Measurements from ENCODE around the gene BRAF.
"Not testable (repeated sequence)": the region's sequence is repeated elsewhere in the genome, so short reads cannot be mapped to it uniquely, and the experiment has no call there.

Gene BRAF

DNA sequence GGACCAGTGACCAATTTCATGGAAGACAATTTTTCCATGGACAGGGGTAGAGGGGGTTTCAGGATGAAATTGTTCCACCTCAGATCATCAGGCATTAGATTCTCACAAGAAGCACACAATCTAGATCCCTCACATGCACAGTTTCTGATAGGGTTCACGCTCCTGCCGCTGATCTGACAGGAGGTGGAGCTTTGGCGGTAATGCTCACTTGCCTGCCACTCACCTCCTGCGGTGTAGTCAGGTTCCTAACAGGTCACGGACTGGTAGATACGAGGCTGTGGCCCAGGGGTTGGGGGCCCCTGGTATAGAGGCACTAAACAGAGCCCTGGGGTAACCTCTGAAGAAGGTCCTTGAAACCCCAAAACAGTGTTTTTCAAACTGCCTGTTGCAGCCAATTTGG is 6.5 kb downstream of the BRAF start:
- no peak for DNase-seq (ENCODE audit: low read depth, low spot score)

DNA sequence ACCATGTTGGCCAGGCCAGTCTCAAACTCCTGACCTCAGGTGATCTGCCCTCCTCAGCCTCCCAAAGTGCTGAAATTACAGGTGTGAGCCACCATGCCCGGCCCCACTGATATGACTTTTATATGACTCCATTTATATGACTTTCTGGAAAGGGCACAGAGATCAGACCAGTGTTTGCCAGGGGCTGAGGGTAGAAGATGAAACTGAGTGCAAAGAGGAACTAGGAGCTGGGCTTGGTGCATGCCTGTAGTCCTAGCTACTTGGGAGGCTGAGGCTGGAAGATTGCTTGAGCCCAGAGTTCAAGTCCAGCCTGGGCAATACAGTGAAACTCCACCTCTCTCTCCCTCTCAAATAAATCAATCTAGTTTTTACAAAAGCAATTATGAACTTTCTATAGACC is 7.5 kb downstream of the BRAF start:
- DNase-seq (ENCODE audit: low read depth, low spot score) = no peak

DNA sequence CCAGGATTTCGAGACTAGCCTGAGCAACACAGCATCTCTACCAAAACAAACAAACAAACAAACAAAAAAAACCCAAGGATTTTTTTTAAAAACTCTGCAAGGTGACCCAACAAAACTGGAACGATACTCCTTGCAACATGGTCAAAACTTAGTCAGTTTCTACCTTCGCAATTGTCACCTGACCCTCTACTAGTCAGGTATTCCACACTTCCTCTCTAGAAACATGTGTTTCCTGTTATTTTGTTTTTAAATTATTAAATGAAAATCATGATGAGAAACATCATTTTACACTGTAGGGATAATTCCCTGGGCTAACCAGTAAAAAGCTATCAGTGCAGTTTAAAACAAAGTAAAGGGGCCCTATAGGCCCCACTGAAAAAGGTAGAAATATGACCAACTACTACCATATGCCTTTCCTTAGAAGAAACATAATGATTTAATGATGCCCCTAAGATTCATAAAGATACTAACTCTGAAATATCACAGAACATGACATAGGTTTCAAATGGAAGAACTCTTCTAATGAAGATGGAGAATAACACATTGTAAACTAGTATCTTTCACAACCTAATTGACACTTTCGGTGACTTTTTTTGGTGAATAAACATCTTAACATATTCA is 8.7 kb downstream of the BRAF start:
- no peak for DNase-seq (ENCODE audit: low read depth, low spot score)

DNA sequence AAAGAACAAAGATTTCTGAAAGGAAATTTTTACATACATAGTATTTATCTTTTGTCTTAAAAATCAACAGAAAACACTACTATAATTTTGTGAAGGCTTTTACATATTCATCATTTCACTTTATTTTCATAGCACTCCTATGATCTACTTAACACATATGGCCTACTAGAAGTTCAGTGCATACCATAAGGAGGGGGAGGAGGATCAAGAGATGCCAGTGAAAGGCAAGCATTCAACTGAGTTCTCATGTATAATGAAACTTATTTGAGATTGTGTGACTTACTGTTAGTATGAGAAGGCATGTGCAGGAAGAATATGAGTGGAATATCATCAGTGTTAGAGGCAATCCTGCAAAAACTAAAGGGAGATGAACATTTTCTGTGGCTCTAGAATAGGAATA is 10.6 kb downstream of the BRAF start:
- no peak for DNase-seq (ENCODE audit: low read depth, low spot score)

DNA sequence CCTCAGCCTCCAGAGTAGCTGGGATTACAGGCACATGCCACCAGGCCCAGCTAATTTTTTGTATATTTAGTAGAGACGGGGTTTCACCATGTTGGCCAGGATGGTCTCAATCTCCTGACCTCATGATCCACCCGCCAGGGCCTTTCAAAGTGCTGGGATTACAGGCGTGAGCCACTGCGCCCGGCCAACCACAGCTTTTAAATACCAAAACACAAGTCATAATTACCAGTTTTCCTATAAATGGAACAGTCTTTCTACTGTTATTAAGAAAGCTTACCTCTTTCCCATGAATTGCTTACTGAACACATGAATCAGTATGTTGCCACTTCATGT is 11.2 kb downstream of the BRAF start:
- not testable (repeated sequence) for DNase-seq (ENCODE audit: low read depth, low spot score)

DNA sequence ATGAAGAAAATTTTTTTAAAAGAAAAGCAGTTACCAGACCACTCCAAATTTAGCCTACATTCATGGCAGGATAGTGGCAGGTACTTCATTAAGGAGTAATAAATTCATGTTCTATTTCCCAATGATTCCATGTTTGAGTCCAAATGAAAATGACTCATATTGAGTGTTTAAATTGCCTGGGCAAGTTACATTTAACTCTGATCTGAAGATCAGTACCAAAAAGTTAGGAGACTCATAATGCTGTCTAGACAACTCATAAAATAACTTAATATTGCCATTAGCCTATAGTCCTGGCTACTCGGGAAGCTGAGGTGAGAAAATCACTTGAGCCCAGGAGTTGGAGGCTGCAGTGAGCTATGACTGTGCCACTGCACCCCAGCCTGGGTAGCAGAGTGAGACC is 13.0 kb downstream of the BRAF start:
- no peak for DNase-seq (ENCODE audit: low read depth, low spot score)

DNA sequence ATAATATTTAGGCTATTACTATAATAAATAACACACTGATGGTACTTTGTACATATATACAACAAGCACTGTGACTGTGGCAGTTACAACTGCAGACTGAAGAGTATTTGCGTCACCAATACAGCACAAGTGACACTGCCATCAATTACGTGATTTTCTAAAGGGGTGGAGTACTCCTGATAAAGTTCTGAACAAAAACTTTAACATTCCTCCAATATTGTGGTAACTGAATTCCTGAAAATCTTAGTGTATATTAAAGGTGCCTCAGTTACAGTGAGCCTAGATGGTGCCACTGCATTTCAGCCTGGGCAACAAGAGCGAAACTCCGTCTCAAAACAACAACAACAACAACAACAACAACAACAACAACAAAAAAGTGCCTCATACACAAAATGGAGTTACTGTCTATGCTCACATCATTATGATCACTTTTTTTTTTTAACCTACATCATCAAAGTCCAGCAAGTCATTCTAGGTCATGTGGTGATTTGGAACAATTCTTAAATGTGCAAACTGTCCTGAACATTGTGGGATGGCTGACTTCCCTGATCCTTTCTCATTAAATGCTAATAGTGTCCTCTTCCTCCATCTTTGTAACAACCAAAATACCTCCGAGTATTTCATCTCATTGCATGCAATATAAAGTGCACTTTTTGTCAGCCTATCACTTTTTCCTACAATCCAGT is 15.1 kb downstream of the BRAF start:
- no peak for DNase-seq (ENCODE audit: low read depth, low spot score)

DNA sequence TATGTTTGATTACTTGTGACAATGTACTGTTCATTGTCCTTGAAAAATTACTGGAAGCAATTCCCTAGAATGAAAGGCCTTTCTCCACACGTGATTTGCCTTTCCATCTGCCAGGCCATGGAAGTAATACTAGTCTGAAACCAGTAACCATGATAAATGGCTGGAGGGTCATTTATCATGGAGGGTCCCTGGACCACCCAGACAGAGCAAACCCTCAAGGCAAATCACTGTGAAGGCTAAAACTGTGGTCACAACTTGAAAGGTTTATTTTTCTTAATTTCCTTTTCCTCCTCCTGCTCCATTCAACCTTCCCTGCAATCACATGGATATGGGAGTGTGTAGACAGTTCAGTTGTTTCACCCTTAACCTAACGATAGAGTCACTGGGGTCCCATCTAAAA is 16.4 kb downstream of the BRAF start:
- no peak for DNase-seq (ENCODE audit: low read depth, low spot score)

DNA sequence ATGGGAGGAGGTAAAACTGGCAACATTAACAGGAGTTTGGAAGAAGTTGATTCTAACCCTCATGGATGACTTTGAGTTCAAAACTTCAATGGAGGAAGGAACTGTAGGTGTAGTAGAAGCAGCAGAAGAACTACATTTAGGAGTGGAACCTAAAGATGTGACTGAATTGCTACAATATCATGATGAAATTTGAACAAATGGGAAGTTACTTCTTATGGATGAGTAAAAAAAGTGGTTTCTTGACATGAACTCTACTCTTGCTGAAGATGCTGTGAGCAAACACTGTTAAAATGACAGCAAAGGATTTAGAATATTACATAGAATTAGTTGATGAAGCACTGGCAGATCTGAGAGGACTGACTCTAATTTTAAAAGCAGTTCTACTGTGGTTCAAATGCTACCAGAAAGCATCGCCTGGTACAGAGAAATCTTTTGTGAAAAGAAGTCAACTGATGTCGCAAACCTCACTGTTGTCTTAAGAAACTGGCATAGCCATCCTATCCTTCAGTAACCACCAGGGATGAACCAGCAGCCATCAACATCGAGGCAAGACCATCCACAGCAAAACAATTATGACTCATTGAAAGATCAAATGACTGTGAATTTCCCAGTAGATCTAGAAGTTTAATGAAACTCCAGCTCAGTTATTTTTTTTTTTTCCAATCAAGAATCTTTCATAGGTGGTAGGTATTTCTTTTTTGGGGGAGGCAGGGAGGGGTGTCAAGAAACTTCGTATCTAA is 20.8 kb downstream of the BRAF start:
- no peak for DNase-seq (ENCODE audit: low read depth, low spot score)

DNA sequence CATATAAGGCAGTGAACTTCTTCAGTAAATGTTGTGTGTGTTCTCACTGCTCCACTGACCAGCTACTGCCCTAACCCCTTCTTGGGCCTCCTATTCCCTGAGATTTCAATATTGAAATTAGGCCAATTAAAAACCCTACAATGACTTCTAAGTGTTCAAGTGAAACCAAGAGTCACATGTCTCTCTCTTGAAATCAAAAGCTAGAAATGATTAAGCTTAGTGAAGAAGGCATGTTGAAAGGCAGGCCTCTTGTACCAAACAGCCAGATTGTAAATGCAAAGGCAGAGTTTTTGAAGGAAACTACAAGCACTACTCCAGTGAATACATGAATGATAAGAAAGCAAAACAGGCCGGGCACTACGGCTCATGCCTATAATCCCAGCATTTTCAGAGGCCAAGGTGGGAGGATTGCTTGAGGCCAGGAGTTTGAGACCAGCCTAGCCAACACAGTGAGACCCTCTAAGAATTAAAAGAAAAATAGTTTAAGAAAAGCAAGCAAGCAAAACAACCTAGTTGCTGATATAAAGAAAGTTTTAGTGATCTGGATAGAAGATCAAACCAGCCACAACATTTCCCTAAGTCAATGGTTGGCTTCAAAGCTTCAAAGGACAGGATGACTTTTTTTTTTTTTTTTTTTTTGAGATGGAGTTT is 22.3 kb downstream of the BRAF start:
- no peak for DNase-seq (ENCODE audit: low read depth, low spot score)

DNA sequence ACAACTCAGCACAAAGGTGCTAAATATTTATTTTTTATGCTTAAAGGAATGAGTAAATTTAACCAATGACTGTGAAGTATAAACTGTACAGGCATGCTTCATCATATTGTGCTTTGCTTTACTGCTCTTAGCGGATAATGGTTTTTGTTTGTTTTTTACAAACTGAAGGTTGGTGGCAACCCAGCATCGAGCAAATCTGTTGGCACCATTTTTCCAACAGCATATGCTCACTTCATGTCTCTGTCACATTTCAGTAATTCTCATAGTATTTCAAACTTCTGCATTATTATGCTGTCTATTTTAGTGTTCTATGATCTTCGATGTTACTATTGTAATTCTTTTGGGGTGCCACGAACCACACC is 22.8 kb downstream of the BRAF start:
- DNase-seq (ENCODE audit: low read depth, low spot score) = no peak

DNA sequence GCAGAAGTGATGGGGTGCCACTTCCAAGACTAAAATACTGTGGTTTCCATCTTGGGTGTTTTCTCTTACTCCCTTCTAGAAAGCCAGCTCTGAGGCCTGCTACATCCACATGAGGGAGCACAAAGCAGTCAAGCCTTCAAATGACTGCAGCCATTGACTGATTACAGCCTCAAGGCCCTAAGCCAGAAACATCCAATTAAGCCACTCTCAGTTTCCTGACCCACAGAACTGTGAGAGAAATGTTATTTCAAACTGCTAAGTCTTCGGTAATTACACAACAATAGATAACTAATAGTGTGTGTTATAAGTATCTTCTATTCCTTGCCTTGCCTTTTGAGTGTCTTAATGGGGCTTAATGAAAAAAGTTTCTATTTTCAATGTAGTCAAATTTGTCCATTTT is 24.8 kb downstream of the BRAF start:
- DNase-seq (ENCODE audit: low read depth, low spot score) = no peak

DNA sequence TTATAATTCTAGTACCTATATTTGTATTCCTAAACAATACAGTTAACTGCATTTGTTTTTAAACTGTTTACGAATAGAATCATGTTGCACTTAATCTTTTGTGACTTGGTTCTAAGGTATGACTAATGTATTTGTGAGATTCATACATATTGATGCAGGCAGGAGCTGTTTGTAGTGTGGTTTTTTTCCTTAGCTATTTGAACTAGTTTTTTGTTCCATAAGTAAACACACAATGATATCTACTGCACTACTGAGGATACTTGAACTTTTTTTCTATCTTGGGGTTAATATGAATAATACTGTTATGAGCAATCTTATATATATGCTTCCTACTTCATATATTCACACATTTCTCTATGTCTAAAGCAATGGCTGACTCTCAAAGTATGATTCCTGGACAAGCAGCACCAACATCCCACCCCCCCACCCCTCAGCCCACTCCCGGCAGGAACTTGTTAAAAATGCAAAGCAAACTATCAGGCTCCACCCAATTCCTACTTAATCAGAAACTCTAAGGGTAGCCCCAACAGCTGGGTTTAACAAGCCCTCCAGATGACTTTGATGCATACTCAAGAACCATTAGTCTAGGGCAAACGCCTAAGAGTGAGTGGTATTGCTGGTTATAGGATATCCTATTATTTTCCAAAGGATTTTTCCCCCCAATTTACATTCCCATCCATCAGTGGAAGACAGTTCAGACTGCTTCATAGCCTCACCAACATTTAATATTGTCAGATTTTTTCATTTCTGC is 25.8 kb downstream of the BRAF start:
- no peak for DNase-seq (ENCODE audit: low read depth, low spot score)

DNA sequence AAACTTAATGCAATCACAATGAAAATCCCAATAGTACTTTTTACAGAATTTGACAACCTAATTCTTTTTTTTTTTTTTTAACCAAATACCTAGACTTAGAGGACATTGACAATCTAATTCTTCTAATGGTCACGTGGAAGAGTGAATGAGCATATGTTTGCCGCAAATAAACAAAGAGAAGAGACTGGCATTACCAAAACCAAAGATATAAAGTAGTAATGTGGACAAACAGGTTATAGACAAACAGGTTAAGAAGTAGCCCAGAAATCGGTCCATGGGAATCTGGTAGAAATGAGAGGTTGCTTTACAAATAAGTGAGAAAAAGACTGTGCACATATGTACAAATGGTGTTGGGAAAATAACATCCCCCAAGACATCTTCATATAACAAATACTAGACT is 27.7 kb downstream of the BRAF start:
- no peak for DNase-seq (ENCODE audit: low read depth, low spot score)

DNA sequence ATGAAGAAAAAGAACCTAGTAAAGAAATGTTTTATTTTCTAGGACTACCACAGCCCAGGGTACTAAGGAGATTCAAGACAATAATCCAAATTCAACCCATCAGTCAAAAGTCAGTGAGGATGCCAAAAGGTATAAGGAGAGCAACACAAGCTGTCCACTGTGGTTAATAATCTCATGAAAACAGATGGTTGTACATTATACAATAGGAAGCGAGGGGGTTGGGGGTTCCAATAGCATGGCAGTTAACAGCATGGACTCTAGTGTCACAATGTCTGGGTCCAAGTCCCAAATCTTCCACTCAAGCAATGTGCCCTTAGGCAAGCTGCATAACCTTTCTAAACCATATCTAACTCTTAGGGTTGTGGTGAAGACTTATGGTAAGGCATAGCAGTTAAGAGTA is 35.1 kb downstream of the BRAF start:
- no peak for DNase-seq (ENCODE audit: low read depth, low spot score)

DNA sequence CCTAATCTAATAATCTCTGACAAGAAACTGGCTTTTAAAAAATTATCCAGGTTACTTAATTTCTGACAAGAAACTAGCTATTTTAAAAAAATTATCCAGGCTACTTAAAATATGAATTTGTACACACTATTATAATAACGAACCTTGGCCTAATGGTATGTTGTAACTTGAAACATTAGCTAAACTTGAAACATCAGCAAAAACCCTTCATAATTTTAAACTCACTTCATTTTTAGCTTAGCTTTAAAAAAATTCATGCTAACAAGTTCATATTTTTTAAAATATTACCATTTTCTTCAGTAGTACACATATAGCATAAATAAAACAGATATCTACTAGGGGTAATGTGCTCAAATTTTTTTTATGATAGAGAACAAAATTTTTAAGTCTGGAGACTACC is 35.6 kb downstream of the BRAF start:
- DNase-seq (ENCODE audit: low read depth, low spot score) = no peak

DNA sequence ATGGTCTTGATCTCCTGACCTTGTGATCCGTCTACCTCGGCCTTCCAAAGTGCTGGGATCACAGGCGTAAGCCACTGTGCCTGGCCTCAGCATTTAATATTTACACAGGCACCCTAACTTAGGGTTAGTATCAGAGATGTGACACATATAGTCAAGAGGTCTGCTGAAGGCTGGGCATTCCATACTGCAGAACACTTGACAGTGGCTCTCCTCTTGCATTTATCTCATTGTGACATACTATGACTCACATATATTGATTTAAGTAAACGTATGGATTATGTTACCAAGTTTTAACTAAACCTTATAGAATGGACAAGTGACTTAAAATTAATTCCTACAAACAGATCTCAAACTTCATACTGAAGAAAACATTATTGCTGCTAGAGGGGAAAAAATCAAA is 36.6 kb downstream of the BRAF start:
- no peak for DNase-seq (ENCODE audit: low read depth, low spot score)

DNA sequence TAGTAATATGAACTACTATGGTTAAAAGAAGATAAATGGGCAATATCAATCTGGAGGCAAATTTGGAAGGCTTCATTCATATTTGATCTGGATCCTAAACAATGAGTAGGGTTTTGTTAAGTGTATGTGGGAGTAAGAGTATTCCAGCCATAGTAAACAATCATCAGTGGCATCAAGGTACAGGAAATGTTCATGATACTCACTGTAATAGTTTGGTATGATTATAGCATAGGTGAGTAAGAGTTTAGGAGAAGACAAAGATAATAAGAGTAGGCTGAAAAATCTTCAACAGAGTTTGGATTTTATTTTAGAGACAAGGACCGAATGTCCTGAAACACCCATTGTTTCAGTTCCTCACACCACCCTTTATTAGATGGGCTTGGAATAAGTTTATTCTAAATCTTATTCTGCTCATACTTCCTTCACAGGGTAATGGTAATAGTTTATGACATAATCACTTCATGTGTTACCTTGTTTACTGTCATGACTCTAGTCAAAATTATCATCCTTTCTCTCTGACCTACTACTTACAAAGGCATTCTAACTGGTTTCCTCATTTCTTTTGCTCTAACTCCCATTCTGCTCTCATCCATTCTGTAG is 38.9 kb downstream of the BRAF start:
- DNase-seq (ENCODE audit: low read depth, low spot score) = no peak

DNA sequence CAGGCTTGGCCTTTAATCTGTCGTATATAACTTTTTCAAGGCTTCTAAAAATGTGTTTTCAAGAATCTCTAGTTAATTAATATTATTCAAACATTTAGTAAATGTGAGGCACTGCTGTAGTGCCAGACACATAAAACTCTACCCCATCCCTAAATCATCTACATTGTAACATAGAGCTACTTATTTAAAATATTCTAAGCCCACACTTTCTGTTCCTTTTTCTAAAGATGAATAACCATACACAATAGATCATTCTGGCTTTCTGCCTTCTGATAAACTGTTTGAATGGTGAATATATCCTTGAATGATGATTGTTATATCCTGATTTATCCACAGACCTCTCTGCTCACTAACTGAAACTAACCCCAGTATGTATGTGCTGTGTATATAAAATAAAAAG is 41.4 kb downstream of the BRAF start:
- DNase-seq (ENCODE audit: low read depth, low spot score) = no peak

DNA sequence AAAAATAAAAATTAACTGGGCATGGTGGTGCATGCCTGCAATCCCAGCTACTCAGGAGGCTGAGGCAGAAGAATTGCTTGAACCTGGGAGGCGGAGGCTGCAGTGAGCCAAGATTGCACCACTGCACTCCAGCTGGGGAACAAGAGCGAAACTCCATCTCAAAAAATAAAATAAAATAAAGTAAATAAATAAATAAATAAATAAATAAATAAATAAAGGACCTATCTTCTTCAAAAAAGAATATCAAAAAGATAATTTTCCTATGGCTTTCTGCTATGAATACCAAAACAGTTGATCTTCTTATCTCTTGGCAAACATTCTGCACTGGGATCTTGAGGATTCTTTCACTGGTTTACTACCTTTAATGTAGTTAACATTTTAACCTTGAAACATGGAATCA is 41.9 kb downstream of the BRAF start:
- DNase-seq (ENCODE audit: low read depth, low spot score) = not testable (repeated sequence)

DNA sequence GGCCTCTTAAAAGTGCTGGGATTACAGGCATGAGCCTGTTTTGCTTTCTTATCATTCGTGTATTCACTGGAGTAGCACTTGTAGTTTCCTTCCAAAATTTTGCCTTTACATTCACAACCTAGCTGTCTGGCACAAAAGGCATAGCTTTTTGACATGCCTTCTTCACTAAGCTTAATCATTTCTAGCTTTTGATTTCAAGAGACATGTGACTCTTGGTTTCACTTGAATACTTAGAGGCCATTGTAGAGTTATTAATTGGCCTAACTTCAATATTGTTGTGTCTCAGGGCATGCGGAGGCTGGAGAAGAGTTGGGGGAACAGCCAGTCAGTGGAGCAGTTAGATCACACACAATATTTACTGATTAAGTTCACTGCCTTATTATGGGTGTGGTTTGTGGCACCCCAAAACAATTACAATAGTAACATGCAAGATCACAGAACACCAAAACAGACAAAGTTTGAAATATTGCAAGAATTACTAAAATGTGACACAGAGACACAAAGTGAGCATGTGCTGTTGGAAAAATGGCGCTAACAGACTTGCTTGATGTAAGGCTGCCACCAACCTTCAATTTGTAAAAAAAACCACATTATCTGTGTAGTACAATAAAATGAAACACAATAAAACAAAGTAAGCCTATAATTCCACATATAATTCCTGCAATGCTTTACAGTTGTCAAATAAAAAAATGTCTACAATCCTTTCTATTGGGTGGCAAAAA is 43.1 kb downstream of the BRAF start:
- DNase-seq (ENCODE audit: low read depth, low spot score) = no peak

Data from smooth muscle cell of the brain vasculature (primary cell).